ENCODE results near the gene FAM162B. TPM values are rescaled to one million over a fixed set of nuclear protein-coding genes. Genes with fewer than 3 reads are reported as not detected.
"Not testable (repeated sequence)": the region's sequence is repeated elsewhere in the genome, so short reads cannot be mapped to it uniquely, and the experiment has no call there.

The FAM162B gene
- total RNA-seq, 1 experiment from 2014 or later: not detected

DNA sequence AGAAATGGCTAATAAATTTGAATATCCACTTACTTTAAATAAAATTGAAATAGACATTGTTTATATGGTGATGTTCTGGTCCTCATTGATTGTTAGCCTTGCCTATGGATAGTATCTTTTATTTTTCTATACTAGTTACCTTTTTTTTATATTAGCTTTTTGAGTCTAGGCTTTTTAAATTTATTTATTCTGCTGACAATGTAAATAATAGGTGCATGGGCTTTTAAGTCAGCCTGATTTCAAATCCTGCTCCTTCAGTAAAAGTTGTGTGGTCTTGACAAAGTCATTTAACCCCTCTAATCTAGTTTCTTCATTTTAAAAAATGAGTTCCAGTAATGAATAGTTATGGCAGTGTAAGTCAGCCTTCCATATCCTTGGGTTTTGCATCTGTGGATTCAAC is 38.6 kb downstream of the FAM162B start:
- DNase-seq (ENCODE audit: low read depth): no peak

DNA sequence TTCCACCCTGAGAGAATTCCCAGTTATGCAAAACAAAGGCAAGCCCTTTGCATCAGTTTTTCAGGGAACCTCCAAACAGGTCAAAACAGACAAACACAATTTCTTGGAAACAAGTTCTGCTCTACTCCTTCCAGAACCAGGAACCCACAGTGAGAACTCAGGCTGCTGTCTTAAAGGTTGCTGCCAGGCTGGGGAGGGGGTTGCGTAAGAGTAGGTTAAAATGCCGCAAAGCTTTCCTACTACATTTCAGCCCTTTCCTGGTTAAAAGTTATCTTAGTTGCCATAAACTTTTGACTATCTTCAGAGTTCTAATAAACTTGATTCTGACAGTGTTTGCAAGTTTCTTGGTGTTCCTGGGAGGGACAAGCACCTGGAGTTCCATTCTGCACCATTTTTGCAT is 50.8 kb downstream of the FAM162B start:
- no peak for DNase-seq (ENCODE audit: low read depth)

DNA sequence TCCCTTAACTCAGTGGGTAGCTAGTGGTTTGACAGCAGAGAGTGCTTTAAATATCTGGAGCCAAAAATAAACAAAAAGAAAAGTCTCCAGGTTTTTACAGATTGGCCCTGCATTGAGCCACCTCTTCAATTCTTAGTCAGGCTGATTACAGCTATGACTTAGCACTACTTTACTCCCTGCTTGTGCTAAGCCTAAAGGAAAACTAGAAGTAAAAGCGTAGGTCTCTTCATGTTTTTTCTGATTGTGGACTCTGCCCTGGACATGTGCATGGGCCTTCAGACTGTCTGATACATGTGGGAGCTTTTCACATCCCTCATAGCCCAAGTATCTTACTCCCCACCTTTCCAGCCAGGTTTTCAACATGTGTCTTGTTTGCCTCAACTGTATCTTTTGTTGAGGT is 51.2 kb downstream of the FAM162B start:
- no peak for DNase-seq (ENCODE audit: low read depth)

DNA sequence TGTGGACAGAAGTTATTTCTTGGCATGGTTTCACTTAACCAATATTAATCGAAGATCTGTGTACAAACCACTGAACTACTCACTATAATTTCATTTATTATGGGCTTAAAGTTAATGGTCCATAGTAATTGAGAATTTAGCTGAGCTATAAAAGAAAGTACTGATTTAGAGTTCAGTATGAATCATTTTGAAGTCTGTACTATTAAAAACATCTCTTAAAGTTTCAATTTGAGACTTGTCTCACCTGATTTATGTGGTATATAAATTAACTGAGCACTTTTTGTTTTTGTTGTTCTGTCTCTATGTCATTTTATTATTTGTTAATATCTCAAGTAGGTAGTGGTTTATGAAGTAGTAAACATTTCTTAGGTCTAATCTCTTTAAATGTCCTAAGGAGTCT is 59.6 kb downstream of the FAM162B start:
- DNase-seq (ENCODE audit: low read depth): no peak

DNA sequence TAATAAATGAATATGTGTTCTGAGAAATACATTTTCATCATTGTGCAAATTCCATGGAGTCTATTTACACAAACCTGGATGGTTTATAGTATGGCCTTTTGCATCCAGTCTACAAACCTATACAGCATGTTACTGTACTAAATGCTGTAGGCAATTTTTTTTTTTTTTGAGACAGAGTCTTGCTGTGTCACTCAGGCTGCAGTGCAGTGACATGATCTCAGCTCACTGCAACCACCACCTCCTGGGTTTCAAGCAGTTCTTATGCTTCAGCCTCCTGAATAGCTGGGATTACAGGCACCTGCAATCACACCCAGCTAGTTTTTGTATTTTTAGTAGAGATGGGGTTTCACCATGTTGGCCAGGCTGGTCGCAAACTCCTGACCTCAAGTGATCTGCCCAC is 61.6 kb downstream of the FAM162B start:
- not testable (repeated sequence) for DNase-seq (ENCODE audit: low read depth)

Other genes starting within 250 kb of the FAM162B start
- gene TRAPPC3L, start 220.0 kb downstream of the FAM162B start, total RNA-seq (2014; rRNA removed): 0.06 TPM in 1 of 2 replicates, not detected in the other
- gene CALHM4, start 212.0 kb downstream of the FAM162B start, total RNA-seq (2014; rRNA removed): 0.26 and 1.3 TPM in 2 replicates
- 46.8 and 61.5 TPM in 2 replicates for gene RWDD1, start 194.2 kb downstream of the FAM162B start, total RNA-seq (2014; rRNA removed)
- 0.26 and 0.57 TPM in 2 replicates for gene RSPH4A, start 149.2 kb downstream of the FAM162B start, total RNA-seq (2014; rRNA removed)
- gene ZUP1, start 97.0 kb downstream of the FAM162B start, total RNA-seq (2014; rRNA removed): 18.0 and 18.5 TPM in 2 replicates
- gene KPNA5, start 84.5 kb downstream of the FAM162B start, total RNA-seq (2014; rRNA removed): 6.8 and 8.3 TPM in 2 replicates
- gene GPRC6A, start 63.4 kb upstream of the FAM162B start, total RNA-seq (2014; rRNA removed): not detected in 2 replicates
- not detected in 2 replicates for gene RFX6, start 111.5 kb upstream of the FAM162B start, total RNA-seq (2014; rRNA removed)